HEK293T (cell line): ENCODE data around the gene TOE1.

Source experiments
- BHLHE40 ChIP-seq: fragments of 450-650 bp; IDR thresholded peaks from 2 replicates; pipeline ENCODE4 v1.6.1; 2016; ENCODE audit warnings: mild to moderate bottlenecking, moderate library complexity, borderline replicate concordance
- CTBP1 ChIP-seq: fragments of 450-650 bp; IDR thresholded peaks from 2 replicates; pipeline ENCODE4 v1.6.1; 2016; ENCODE audit warnings: borderline replicate concordance
- ELF4 ChIP-seq: fragments of 450-650 bp; IDR thresholded peaks from 2 replicates; pipeline ENCODE4 v1.6.1; 2017; ENCODE audit warnings: antibody characterized with exemption
- FOXA1 ChIP-seq: fragments of 450-650 bp; IDR thresholded peaks from 2 replicates; pipeline ENCODE4 v1.6.1; 2016; ENCODE audit warnings: mild to moderate bottlenecking
- FOXK2 ChIP-seq: fragments of 450-650 bp; IDR thresholded peaks from 2 replicates; pipeline ENCODE4 v1.6.1; 2016; ENCODE audit warnings: mild to moderate bottlenecking
- FOXM1 ChIP-seq: fragments of 450-650 bp; IDR thresholded peaks from 2 replicates; pipeline ENCODE4 v1.6.1; 2017; ENCODE audit warnings: mild to moderate bottlenecking, borderline replicate concordance
- HDGF ChIP-seq: fragments of 450-650 bp; IDR thresholded peaks from 2 replicates; pipeline ENCODE4 v1.6.1; 2017; ENCODE audit warnings: antibody characterized with exemption, borderline replicate concordance
- NFRKB ChIP-seq: fragments of 450-650 bp; IDR thresholded peaks from 2 replicates; pipeline ENCODE4 v1.6.1; 2016; ENCODE audit warnings: mild to moderate bottlenecking, moderate library complexity
- SUZ12 ChIP-seq: fragments of 450-650 bp; IDR thresholded peaks from 2 replicates; pipeline ENCODE4 v1.6.1; 2016; ENCODE audit warnings: mild to moderate bottlenecking

GRCh38 chr1:45351508-45351907 lies 11.5 kb downstream of the TOE1 start:
- TF ChIP-seq HDGF (no peak), SUZ12 (no peak), FOXA1 (no peak), NFRKB (no peak), FOXM1 (no peak), CTBP1 (no peak), ELF4 (no peak), FOXK2 (no peak), BHLHE40 (no peak)
